HG02763 (cell line): ENCODE measurements around the gene PCDHGB3.
"Not testable (repeated sequence)": the region's sequence is repeated elsewhere in the genome, so short reads cannot be mapped to it uniquely, and the experiment has no call there.

Source experiments
- ATAC-seq: cut with Tn5 transposase; IDR thresholded peaks from one replicate; pipeline ENCODE4 v1.9.1; 2021; ENCODE audit warnings: mild to moderate bottlenecking, moderate library complexity; ENCODE audit not compliant: unreplicated experiment

PCDHGB3 gene

GRCh38 chr5:141356950-141357349 is 13.1 kb upstream of the PCDHGB3 start:
- no peak for ATAC-seq

DNA sequence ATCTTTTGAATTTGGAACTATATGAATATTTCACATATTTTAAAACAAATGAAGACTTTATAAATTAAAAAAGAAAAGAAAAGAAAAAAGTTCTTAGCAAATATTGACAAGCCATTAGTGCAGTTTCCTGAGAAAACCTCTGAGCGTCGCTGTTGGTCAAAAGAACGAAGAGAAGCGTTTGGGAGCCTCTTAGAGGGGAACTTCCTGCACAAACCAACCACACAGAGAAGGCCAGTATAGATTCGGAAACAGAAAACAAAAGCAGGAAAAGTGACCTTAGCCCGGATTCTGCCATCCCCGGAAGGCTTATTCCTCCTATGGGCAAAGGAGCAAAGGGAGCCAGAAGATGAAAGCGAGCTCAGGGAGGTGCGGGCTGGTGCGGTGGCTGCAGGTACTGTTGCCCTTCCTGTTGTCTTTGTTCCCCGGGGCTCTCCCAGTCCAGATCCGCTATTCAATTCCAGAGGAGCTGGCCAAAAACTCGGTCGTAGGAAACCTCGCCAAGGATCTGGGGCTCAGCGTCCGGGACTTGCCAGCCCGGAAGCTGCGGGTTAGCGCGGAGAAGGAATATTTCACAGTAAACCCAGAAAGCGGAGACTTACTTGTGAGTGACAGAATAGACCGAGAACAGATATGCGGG is 10.1 kb upstream of the PCDHGB3 start, which contains the start of gene PCDHGB2:
Gene PCDHGB2, plus strand, starts transcription at position 205 of the 637 bp plus-strand sequence. Its CDS starts 142 bp downstream, at position 347.
- ATAC-seq: no peak

- ATAC-seq: no peak
Observed at GRCh38 chr5:141360685-141361084, 9.4 kb upstream of the PCDHGB3 start.

GRCh38 chr5:141362719-141363118 is 7.3 kb upstream of the PCDHGB3 start:
- ATAC-seq: no peak

DNA sequence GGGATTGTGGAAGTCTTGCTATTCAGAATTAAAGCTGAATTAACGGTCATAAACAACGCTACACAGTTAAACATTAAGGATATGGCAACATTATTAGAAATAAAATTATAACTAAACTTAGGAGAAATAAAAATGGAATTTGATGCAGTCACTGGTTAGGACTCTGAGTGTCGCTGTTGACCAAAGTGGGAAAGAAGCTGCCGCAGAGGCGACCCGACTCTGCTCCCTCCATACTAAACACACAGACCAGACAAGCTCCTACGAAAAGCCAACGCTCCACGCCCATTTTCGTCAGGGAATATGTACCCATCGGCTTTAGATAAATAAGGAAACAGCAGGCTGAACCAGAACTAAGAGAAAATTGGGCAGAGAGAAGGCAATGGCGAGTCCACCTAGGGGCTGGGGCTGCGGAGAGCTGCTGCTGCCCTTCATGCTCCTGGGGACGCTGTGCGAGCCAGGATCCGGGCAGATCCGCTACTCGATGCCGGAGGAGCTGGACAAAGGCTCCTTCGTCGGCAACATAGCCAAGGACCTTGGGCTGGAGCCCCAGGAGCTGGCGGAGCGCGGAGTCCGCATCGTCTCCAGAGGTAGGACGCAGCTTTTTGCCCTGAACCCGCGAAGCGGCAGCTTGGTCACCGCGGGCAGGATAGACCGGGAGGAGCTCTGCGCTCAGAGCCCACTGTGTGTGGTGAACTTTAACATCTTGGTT is 5.9 kb upstream of the PCDHGB3 start, which contains the start of gene PCDHGA5:
Gene PCDHGA5, plus strand, starts transcription at position 211 of the 709 bp plus-strand sequence. Its CDS starts 169 bp downstream, at position 380.
- ATAC-seq: no peak

DNA sequence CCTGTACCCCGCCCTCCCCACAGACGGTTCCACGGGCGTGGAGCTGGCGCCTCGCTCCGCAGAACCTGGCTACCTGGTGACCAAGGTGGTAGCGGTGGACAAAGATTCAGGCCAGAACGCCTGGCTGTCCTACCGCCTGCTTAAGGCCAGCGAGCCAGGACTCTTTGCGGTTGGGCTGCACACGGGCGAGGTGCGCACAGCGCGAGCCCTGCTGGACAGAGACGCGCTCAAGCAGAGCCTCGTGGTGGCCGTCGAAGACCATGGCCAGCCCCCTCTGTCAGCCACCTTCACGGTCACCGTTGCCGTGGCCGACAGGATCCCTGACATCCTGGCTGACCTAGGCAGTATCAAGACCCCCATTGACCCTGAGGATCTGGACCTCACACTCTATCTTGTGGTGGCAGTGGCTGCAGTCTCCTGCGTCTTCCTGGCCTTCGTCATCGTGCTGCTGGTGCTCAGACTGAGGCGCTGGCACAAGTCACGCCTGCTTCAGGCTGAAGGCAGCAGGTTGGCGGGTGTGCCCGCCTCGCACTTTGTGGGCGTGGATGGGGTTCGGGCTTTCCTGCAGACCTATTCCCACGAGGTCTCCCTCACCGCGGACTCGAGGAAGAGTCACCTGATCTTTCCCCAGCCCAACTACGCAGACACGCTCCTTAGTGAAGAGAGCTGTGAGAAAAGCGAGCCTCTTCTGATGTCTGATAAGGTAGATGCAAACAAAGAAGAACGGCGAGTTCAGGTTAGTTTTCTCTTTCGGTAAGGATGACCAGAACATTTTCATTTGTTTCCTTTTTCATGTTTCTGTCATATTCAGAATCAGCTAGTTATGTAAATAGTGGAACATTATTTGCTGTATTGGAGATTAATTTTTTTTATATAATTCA is 3.8 kb upstream of the PCDHGB3 start:
- ATAC-seq: no peak

GRCh38 chr5:141371572-141372475 is 1.8 kb downstream of the PCDHGB3 start:
- no peak for ATAC-seq

GRCh38 chr5:141373673-141374317 is 3.8 kb downstream of the PCDHGB3 start, which contains the start of gene PCDHGA6:
TSS of gene PCDHGA6 (plus strand) at chr5:141373891. CDS start at chr5:141374084, 193 bp downstream.
- no peak for ATAC-seq

DNA sequence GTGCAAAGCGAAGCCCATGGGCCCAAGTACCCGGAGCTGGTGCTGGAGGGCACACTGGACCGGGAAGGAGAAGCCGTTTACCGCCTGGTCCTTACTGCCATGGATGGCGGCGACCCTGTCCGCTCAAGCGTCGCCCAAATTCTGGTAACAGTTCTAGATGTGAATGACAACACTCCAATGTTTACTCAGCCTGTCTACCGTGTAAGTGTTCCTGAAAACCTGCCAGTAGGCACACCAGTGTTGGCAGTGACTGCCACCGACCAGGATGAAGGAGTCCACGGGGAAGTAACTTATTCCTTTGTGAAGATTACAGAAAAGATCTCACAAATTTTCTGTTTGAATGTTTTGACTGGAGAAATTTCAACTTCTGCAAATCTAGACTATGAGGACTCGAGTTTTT is 4.6 kb downstream of the PCDHGB3 start:
- ATAC-seq: no peak

DNA sequence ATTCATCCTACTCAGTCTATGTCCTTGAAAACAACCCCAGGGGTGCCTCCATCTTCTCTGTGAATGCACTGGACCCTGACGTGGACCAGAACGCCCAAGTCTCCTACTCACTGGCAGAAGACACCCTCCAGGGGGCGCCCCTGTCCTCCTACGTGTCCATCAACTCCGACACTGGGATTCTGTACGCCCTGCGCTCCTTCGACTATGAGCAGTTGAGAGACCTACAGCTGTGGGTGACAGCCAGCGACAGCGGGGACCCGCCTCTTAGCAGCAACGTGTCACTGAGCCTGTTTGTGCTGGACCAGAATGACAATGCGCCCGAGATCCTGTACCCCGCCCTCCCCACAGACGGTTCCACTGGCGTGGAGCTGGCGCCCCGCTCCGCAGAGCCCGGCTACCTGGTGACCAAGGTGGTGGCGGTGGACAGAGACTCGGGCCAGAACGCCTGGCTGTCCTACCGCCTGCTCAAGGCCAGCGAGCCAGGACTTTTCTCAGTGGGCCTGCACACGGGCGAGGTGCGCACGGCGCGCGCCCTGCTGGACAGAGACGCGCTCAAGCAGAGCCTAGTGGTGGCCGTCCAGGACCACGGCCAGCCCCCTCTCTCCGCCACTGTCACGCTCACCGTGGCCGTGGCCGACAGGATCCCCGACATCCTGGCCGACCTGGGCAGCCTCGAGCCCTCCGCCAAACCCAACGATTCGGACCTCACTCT is 5.6 kb downstream of the PCDHGB3 start:
- ATAC-seq: not testable (repeated sequence)

DNA sequence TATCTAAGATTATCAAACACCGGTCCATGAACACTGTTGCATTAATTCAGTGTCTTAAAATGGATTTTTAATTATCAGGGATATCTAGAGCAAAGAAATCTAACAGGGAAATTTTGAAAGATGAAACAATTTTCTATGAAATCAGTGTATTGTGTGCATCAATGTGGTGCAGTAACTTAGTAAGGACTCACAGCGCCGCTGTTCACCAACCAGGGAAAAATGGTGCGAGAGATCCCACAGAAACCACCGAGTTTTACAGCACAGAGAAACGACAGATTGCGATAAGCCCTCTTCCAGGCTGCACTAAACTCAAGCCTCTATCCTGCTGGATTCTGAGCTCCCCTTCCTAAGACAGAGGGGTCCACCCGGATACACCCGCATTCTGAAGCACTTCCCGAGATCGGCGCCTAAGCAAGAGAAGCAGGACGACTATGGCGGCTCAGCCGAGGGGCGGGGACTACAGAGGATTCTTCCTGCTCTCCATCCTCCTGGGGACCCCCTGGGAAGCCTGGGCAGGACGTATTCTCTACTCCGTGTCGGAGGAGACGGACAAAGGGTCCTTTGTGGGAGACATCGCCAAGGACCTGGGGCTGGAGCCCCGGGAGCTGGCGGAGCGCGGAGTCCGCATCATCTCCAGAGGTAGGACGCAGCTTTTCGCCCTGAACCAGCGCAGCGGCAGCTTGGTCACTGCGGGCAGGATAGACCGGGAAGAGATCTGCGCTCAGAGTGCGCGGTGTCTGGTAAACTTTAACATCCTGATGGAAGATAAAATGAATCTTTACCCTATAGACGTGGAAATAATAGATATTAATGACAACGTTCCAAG is 12.6 kb downstream of the PCDHGB3 start, which contains the start of gene PCDHGA7:
Gene PCDHGA7, plus strand, starts transcription at position 274 of the 826 bp plus-strand sequence. Its CDS starts 158 bp downstream, at position 432.
- no peak for ATAC-seq

DNA sequence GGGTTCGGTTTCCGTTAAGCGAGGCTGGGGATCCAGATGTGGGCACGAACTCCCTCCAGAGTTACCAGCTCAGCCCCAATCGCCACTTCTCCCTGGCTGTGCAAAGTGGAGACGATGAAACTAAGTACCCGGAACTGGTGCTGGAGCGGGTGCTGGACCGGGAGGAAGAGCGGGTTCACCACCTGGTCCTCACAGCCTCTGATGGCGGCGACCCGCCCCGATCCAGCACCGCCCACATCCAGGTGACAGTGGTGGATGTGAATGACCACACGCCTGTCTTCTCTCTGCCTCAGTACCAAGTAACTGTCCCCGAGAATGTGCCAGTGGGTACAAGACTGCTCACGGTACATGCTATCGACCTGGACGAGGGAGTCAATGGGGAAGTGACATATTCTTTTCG is 13.3 kb downstream of the PCDHGB3 start:
- no peak for ATAC-seq

DNA sequence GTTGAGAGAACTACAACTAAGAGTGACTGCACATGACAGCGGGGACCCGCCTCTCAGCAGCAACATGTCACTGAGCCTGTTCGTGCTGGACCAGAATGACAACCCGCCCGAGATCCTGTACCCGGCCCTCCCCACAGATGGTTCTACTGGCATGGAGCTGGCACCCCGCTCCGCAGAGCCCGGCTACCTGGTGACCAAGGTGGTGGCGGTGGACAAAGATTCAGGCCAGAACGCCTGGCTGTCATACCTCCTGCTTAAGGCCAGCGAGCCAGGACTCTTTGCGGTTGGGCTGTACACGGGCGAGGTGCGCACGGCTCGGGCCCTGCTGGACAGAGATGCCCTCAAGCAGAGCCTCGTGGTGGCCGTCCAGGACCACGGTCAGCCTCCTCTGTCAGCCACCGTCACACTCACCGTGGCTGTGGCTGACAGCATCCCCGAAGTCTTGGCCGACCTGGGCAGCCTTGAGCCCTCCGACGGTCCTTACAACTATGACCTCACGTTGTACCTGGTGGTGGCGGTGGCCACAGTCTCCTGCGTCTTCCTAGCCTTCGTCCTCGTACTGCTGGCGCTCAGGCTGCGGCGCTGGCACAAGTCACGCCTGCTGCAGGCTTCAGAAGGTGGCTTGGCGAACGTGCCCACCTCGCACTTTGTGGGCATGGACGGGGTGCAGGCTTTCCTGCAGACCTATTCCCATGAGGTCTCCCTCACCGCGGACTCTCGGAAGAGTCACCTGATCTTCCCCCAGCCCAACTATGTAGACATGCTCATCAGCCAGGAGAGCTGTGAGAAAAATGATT is 14.6 kb downstream of the PCDHGB3 start:
- ATAC-seq: no peak

DNA sequence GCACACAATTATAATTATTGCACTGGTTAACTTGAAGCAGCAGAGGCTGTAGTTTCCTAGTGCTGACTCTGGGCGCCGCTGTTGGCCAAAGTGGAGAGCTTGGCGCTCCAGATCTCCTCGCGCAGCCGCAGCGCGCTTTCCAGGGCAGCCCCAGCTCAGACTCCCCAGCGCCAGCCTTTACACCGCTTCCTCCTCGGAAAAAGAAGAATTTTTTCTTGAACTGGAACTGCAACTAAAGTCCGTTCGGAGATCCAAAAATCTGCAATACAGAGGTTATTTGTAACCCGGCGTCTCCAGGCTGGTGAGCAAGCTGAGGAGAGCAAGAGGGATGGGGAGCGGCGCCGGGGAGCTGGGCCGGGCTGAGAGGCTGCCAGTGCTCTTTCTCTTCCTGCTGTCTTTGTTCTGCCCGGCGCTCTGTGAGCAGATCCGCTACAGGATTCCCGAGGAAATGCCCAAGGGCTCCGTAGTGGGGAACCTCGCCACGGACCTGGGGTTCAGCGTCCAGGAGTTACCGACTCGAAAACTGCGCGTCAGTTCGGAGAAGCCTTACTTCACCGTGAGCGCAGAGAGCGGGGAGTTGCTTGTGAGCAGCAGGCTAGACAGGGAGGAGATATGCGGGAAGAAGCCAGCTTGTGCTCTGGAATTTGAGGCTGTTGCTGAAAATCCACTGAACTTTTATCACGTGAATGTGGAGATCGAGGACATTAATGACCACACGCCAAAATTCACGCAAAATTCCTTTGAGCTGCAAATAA is 17.7 kb downstream of the PCDHGB3 start, which contains the start of gene PCDHGB4:
Gene PCDHGB4, plus strand, starts transcription at position 142 of the 755 bp plus-strand sequence. Its CDS starts 187 bp downstream, at position 329.
- ATAC-seq: peak; percentile 92

DNA sequence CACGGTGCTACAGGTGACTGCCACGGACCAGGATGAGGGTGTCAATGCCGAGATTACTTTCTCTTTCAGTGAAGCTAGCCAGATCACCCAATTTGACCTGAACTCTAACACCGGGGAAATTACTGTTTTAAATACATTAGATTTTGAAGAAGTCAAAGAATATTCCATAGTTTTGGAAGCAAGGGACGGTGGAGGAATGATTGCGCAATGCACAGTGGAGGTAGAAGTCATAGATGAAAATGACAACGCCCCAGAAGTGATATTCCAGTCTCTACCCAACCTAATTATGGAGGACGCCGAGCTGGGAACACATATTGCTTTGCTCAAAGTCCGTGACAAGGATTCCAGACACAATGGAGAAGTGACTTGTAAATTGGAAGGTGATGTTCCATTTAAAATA is 18.6 kb downstream of the PCDHGB3 start:
- no peak for ATAC-seq
